Aorta (tissue), 5 donors: ENCODE measurements around the gene PEX26. TPM values are rescaled to one million over a fixed set of nuclear protein-coding genes. Genes with fewer than 3 reads are reported as not detected.
"Not testable (repeated sequence)": the region's sequence is repeated elsewhere in the genome, so short reads cannot be mapped to it uniquely, and the experiment has no call there.

Experiments
- ATAC-seq: fragments of 200-7000 bp; cut with Tn5 transposase; one replicate; pipeline ENCODE4 v1.9.1; 2022; ENCODE audit warnings: moderate library complexity; ENCODE audit not compliant: low FRiP score
- DNase-seq, 2 donors: peaks; one replicate each; pipeline ENCODE4 v3.0.0-alpha.2; 2020
- H3K27ac ChIP-seq, 2 donors: one replicate each; pipeline ENCODE4 v1.5.1; 2013; ENCODE audit warnings: low read length in 2 of 2, mild to moderate bottlenecking in 2 of 2, moderate library complexity in 2 of 2, control low read depth in 1 of 2, inconsistent platforms in 1 of 2, low read depth in 1 of 2
- H3K27me3 ChIP-seq, 2 donors: one replicate each; pipeline ENCODE4 v1.6.1; 2013; ENCODE audit warnings: control low read depth in 1 of 2, low read length in 1 of 2, mild to moderate bottlenecking in 1 of 2, moderate library complexity in 1 of 2; ENCODE audit not compliant: insufficient read depth in 2 of 2, control insufficient read depth in 1 of 2
- H3K36me3 ChIP-seq, 2 donors: one replicate each; pipeline ENCODE4 v1.6.1; 2013; ENCODE audit warnings: control low read depth in 1 of 2, low read length in 1 of 2, mild to moderate bottlenecking in 1 of 2; ENCODE audit not compliant: insufficient read depth in 2 of 2, control insufficient read depth in 1 of 2
- H3K4me1 ChIP-seq, 2 donors: one replicate each; pipeline ENCODE4 v1.6.1; 2013; ENCODE audit warnings: low read length in 2 of 2, control low read depth in 1 of 2, mild to moderate bottlenecking in 1 of 2, moderate library complexity in 1 of 2; ENCODE audit not compliant: insufficient read depth in 2 of 2, control insufficient read depth in 1 of 2
- H3K4me3 ChIP-seq, 2 donors: one replicate each; pipeline ENCODE4 v1.5.1; 2013; ENCODE audit warnings: low read length in 2 of 2, control low read depth in 1 of 2, mild to moderate bottlenecking in 1 of 2
- H3K9me3 ChIP-seq: one replicate; pipeline ENCODE4 v1.6.1; 2013; ENCODE audit warnings: mild to moderate bottlenecking, low read length; ENCODE audit not compliant: control insufficient read depth
- WGBS, 2 donors: extraction: QIAGEN DNeasy Blood & Tissue Kit; methylation state at CpG; one replicate each; pipeline ENCODE4 v1.1.7; 2013; 5-methylcytosine and 5-hydroxymethylcytosine counted together
- intact Hi-C, 2 donors: fragments of 100-400 bp; cut with DNase I; formaldehyde crosslinking; loops; one replicate each; pipeline versions ENCODE4 v1.14.2 to v1.15.0; 2022
- polyA plus RNA-seq, 2 donors: library from polyadenylated mRNA; stranded (reverse); fragments of 200-250 nt; gene quantifications; one replicate each; pipeline ENCODE4 v1.2.3, GENCODE V29; 2013
- total RNA-seq, 2 donors: library from RNA; stranded (reverse); fragmentation: NEBNext Ultra II Directional; extraction: Animal tissue kit (Norgen Biotek cat#: 25700); gene quantifications; one replicate each; pipeline ENCODE4 v1.2.1, GENCODE V29; 2021
- donor health status: healthy with polysubstance abuse.
- donor health status: Bipolar disorder and iron deficiency.
- donor health status: DM: no; HTN: no; CAD: no.
- donor health status: DM: no; HTN: no; CAD: no.
- donor health status: DM: yes; HTN: yes; CAD: no.

Gene PEX26
- total and polyA plus RNA-seq, 4 donors = 10.9 to 34.1 (median 21.5) TPM

GRCh38 chr22:18071307-18071967 lies 6.4 kb upstream of the PEX26 start:
- not testable (repeated sequence) for H3K9me3 ChIP-seq, DNase-seq, H3K4me1 ChIP-seq, H3K36me3 ChIP-seq, H3K4me3 ChIP-seq, H3K27ac ChIP-seq, ATAC-seq, H3K27me3 ChIP-seq
- intact Hi-C loops = loop anchor here (5.0 to 10.0 kb wide), 2 partner anchors 154 to 327 kb away; no protein-coding TSS in a partner anchor
- 94 to 95% methylated on average over 7 of the region's 7 CpGs for WGBS, 2 donors

DNA sequence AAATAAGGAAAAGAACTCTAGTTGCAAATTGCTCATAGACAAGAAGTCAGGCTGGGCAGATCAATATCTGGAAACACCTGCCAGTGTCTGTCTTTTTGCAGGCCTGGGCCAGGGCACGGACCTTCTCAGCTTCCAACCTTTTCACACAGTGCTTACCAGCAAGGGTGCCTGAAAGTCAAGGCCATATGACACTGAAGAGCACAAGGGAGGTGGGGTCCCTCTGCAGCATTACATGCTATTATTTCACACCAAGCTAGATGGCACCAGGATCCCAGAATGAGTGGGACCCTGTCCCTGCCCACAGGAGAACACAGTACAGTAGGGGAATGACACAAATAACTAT lies 5.9 kb upstream of the PEX26 start:
- H3K36me3 ChIP-seq = no peaks in the 10 kb centered on the region
- intact Hi-C loops = loop anchor here (5.0 to 10.0 kb wide), 2 partner anchors 155 to 327 kb away; no protein-coding TSS in a partner anchor
- DNase-seq (no peak), ATAC-seq (no peak)
- H3K4me3 ChIP-seq = no peak overlapping the region
- peaks cover 4 to 6% of the 10 kb centered on the region in 2 donors for H3K4me1 ChIP-seq
- H3K27me3 ChIP-seq = no peaks in the 10 kb centered on the region
- H3K9me3 ChIP-seq = no peaks in the 10 kb centered on the region
- 87 to 90% methylated on average over 1 of the region's 1 CpG for WGBS, 2 donors
- no peak overlapping the region for H3K27ac ChIP-seq

DNA sequence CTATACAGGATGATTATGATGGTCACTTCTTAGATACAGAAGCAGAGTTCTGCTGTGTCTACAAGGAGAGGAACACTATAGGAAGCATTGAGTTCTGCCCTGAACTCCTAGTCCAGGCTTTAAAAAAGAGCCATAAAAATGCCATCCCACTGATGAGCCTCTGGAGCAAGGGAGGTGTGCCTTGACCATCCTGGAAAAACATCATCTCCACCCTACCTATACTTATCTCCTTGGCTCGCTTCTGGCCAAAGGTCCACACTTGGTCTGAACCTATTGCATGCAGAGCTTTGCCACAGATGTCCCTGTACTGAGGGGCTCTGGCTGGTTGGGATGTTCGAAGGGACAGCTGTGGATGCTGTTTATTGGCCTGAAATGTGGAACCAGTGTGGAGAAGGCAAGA lies 4.3 kb upstream of the PEX26 start:
- 92 to 97% methylated on average over 2 of the region's 2 CpGs for WGBS, 2 donors
- Histone ChIP-seq H3K27ac (no peak overlapping the region), H3K4me3 (no peak overlapping the region), H3K4me1 (peaks cover 2 to 6% of the 10 kb centered on the region in 2 donors), H3K27me3 (no peaks in the 10 kb centered on the region), H3K9me3 (no peaks in the 10 kb centered on the region), H3K36me3 (no peaks in the 10 kb centered on the region)
- intact Hi-C loops = loop anchor here (5.0 to 10.0 kb wide), 2 partner anchors 156 to 329 kb away; no protein-coding TSS in a partner anchor
- no peak for DNase-seq
- no peak for ATAC-seq

GRCh38 chr22:18073927-18074326 lies 3.9 kb upstream of the PEX26 start:
- not testable (repeated sequence) for H3K36me3 ChIP-seq, H3K27me3 ChIP-seq, H3K27ac ChIP-seq, DNase-seq, H3K4me3 ChIP-seq, H3K4me1 ChIP-seq, ATAC-seq, H3K9me3 ChIP-seq
- WGBS, 2 donors = 96% methylated on average over 4 of the region's 4 CpGs
- intact Hi-C loops = loop anchor here (5.0 to 10.0 kb wide), 2 partner anchors 157 to 329 kb away; no protein-coding TSS in a partner anchor

DNA sequence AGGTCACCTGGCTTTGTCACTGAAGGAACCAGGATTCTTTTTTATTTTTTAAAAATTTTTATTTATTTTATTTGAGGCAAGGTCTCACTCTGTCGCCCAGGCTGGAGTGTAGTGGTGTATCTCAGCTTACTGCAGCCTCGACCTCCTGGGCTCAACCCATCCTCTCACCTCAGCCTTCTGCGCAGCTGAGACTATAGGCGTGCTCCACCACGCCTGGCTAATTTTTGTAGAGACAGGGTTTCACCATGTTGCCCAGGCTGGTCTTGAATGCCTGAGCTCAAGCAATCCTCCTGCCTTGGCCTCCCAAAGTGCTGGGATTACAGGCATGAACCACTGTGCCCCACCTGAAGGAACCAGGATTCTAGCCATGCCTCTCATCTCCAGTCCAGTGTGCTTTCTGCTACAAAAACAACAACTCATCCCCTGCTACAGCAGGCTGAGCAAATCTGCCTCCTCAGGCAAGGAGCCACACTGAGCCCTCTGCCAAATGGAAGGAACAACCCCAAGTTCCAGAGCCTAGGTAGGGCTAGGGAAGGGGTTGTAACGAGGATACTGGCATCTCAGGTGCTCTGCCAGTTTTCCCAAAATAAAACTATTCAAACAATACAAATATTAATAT lies 2.6 kb upstream of the PEX26 start:
- no peak for ATAC-seq
- Histone ChIP-seq H3K27me3 (no peaks in the 10 kb centered on the region), H3K4me1 (peaks cover 0 to 2% of the 10 kb centered on the region in 2 donors), H3K36me3 (no peaks in the 10 kb centered on the region), H3K27ac (peak overlapping the region in 1 of 2 donors; percentile 16), H3K4me3 (no peak overlapping the region), H3K9me3 (no peaks in the 10 kb centered on the region)
- intact Hi-C loops = loop anchor here in 1 of 2 donors (5.0 to 10.0 kb wide), 2 partner anchors 178 to 330 kb away; no protein-coding TSS in a partner anchor
- no peak for DNase-seq
- 80 to 84% methylated on average over 6 of the region's 6 CpGs for WGBS, 2 donors

DNA sequence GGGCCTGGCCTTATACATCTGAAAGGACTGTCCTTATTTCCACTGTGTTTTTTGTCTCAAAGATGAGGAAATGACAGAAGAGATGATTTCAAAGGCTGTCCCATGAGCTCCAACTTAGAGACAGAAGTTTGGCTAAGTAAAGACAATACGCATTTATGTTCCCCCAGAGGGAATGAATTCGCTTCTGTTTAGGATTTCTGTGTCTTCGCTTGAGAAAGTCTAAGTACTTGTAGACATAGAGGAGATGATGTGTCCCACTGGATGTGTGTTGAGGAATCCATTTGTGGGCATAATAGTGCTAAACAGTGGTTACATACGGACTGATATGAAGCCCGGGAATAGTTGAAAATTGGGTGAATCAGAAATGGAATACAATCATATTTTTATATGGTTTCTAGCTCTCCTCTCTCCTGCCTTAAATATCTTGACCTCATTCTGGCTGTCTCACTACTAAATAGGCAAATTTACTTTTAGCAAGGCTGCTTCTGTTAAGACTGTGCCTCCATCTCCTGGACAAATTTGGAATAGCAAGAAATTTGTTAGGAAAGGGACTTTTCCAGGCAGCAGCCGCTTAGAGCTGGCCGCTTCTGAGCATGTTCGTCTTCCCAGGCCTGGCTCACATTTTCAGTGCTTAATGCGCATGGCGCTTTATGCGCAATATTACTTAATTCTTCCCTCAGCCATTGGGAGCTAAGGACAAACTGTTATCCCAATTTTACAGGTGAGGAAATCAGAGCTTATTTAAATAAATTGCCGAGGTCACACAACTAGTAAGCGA lies 1.9 kb upstream of the PEX26 start:
- intact Hi-C loops = loop anchor here (1.0 to 10.0 kb wide), 6 partner anchors 75 to 331 kb away; no protein-coding TSS in a partner anchor
- Histone ChIP-seq H3K27me3 (no peaks in the 10 kb centered on the region), H3K9me3 (no peaks in the 10 kb centered on the region), H3K4me1 (peaks cover 0 to 2% of the 10 kb centered on the region in 2 donors), H3K27ac (no peak overlapping the region), H3K36me3 (no peaks in the 10 kb centered on the region), H3K4me3 (no peak overlapping the region)
- 19 to 20% methylated on average over 13 of the region's 13 CpGs for WGBS, 2 donors
- DNase-seq (peak; percentile 67 to 77), ATAC-seq (peak; percentile 86)

DNA sequence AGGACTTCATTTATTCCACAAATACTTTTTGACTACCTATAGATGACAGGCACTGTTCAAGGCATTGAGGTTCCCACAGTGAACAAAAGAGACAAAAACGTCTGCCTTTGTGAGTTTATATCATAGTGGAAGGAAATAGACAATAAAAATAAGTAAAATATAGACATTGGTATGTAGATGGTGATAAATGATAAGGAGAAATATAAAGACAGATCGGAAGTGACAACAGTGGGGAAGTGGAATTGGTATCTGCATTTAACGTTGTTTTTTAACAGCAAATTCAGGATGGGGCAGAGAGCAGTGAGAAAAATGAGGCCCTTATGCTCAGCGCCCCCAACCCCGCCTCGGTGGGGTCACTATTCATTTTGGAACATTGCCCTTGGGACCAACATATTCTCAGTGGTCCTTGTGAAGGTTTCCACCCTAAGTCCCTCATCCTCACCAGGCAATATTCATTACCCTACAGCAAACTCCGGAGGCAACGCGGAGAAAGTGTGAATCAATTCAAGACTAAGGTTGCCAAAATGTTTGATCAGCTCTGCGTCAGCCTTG lies 627 bp upstream of the PEX26 start:
- intact Hi-C loops = loop anchor here (2.0 to 10.0 kb wide), 5 partner anchors 76 to 332 kb away; no protein-coding TSS in a partner anchor
- Histone ChIP-seq H3K36me3 (peaks cover 0 to 3% of the 10 kb centered on the region in 2 donors), H3K27me3 (no peaks in the 10 kb centered on the region), H3K4me3 (peak overlapping the region; percentile 60 to 83), H3K9me3 (no peaks in the 10 kb centered on the region), H3K4me1 (peaks cover 0 to 2% of the 10 kb centered on the region in 2 donors), H3K27ac (peak overlapping the region in 1 of 2 donors; percentile 85)
- ATAC-seq (peak; percentile 11), DNase-seq (no peak)
- 1 to 3% methylated on average over 10 of the region's 10 CpGs for WGBS, 2 donors

- H3K36me3 ChIP-seq = peaks cover 0 to 3% of the 10 kb centered on the region in 2 donors
- H3K27me3 ChIP-seq = no peaks in the 10 kb centered on the region
- H3K9me3 ChIP-seq = no peaks in the 10 kb centered on the region
- H3K27ac ChIP-seq = no peak overlapping the region
- peaks cover 0 to 2% of the 10 kb centered on the region in 2 donors for H3K4me1 ChIP-seq
- DNase-seq = peak; percentile 61 to 72
- peak overlapping the region; percentile 57 to 83 for H3K4me3 ChIP-seq
- intact Hi-C loops = loop anchor here in 1 of 2 donors (5.0 to 10.0 kb wide), 2 partner anchors 181 to 334 kb away; no protein-coding TSS in a partner anchor
- WGBS, 2 donors = 9 to 11% methylated on average over 40 to 45 of the region's 45 CpGs
- ATAC-seq = no peak
Observed at GRCh38 chr22:18078329-18079041, 695 bp downstream of the PEX26 start.
